Raji (cell line): ENCODE results near the gene TMBIM6.

Experiments used
- POLR2A ChIP-seq: IDR thresholded peaks from 2 replicates; pipeline ENCODE4 v1.6.1; 2011; ENCODE audit warnings: low read depth, low read length, control low read depth; ENCODE audit not compliant: insufficient read depth

The TMBIM6 gene

GRCh38 chr12:49803693-49804450 lies 62.5 kb downstream of the TMBIM6 start:
- TF ChIP-seq POLR2A, result no peak

- no peak for TF ChIP-seq POLR2A
These were observed 63.5 kb downstream of the TMBIM6 start for GRCh38 chr12:49804821-49805220.

GRCh38 chr12:49805409-49805808 lies 64.1 kb downstream of the TMBIM6 start:
- TF ChIP-seq POLR2A, result no peak

GRCh38 chr12:49806321-49806813 lies 65.0 kb downstream of the TMBIM6 start:
- TF ChIP-seq POLR2A, result no peak

GRCh38 chr12:49806877-49807276 lies 65.5 kb downstream of the TMBIM6 start:
- TF ChIP-seq POLR2A, result no peak

- no peak for TF ChIP-seq POLR2A
These were observed 66.7 kb downstream of the TMBIM6 start for GRCh38 chr12:49807991-49808580.

GRCh38 chr12:49808686-49809380 lies 67.5 kb downstream of the TMBIM6 start:
- no peak for TF ChIP-seq POLR2A

- no peak for TF ChIP-seq POLR2A
These were observed 68.1 kb downstream of the TMBIM6 start for GRCh38 chr12:49809381-49809905.

GRCh38 chr12:49809906-49810389 lies 68.6 kb downstream of the TMBIM6 start:
- no peak for TF ChIP-seq POLR2A

- no peak for TF ChIP-seq POLR2A
These were observed 69.8 kb downstream of the TMBIM6 start for GRCh38 chr12:49811136-49811535.

- no peak for TF ChIP-seq POLR2A
These were observed 70.6 kb downstream of the TMBIM6 start for GRCh38 chr12:49811961-49812401.

GRCh38 chr12:49813131-49813530 lies 71.8 kb downstream of the TMBIM6 start:
- no peak for TF ChIP-seq POLR2A
